ENCODE results near the gene DENND1A. TPM values are rescaled to one million over a fixed set of nuclear protein-coding genes. Genes with fewer than 3 reads are reported as not detected.

Gene DENND1A
- total RNA-seq, 4 donors from 2014 or later = 19.2 to 26.9 (median 24.0) TPM

GRCh38 chr9:123537809-123538208 lies 392.1 kb downstream of the DENND1A start:
- intact Hi-C loops (cut with DNase I) = no loop called here
- Histone ChIP-seq H3K27ac (replicated peaks in 1 of 4) (no peak overlapping the region), H3K27me3 (no peaks in the 10 kb centered on the region), H3K4me1 (peaks cover 7 to 21% (median 20%) of the 10 kb centered on the region in 4 donors), H3K4me3 (no peak overlapping the region), H3K9me3 (no peaks in the 10 kb centered on the region), H3K36me3 (no peaks in the 10 kb centered on the region)
- no peak for TF ChIP-seq POLR2AphosphoS5 (IDR thresholded peaks at IDR 0.05)
- TF ChIP-seq POLR2A (IDR thresholded peaks at IDR 0.05; ENCODE audit: low read depth) = no peak
- TF ChIP-seq EP300 (IDR thresholded peaks at IDR 0.05) = no peak
- TF ChIP-seq CTCF (IDR thresholded peaks at IDR 0.05) = no peak
- DNase-seq (ENCODE audit: extremely low spot score) = no peak
- 85% methylated on average over 3 of the region's 3 CpGs for WGBS

DNA sequence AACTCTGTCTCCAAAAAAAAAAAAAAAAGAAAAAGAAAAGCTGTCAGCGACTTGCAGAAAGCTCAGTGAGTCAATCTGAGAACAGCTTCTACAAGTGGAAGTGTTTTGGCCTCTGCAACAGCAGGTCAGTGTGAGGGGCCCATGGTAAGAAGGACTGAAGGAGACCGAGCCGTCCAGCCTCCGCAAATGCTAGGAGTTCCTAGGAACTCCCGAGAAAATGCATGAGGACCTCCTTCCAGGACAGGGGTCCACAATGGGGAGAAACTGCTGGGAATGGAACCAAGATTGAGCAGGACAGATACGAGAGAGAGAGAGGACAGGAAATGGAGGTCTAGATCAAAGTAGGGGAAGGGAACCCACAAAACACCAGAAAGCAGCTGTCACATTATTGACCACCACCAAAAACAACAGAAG lies 393.5 kb downstream of the DENND1A start:
- H3K4me3 ChIP-seq = no peak overlapping the region
- 94% methylated on average over 6 of the region's 6 CpGs for WGBS
- intact Hi-C loops (cut with DNase I) = no loop called here
- no peak for DNase-seq (ENCODE audit: extremely low spot score)
- TF ChIP-seq EP300 (IDR thresholded peaks at IDR 0.05) (no peak), POLR2A (IDR thresholded peaks at IDR 0.05; ENCODE audit: low read depth) (no peak), CTCF (IDR thresholded peaks at IDR 0.05) (no peak), POLR2AphosphoS5 (IDR thresholded peaks at IDR 0.05) (no peak)
- no peak overlapping the region for H3K27ac ChIP-seq (replicated peaks in 1 of 4)
- no peaks in the 10 kb centered on the region for H3K9me3 ChIP-seq
- H3K27me3 ChIP-seq = no peaks in the 10 kb centered on the region
- no peaks in the 10 kb centered on the region for H3K36me3 ChIP-seq
- peaks cover 4 to 14% (median 13%) of the 10 kb centered on the region in 4 donors for H3K4me1 ChIP-seq

DNA sequence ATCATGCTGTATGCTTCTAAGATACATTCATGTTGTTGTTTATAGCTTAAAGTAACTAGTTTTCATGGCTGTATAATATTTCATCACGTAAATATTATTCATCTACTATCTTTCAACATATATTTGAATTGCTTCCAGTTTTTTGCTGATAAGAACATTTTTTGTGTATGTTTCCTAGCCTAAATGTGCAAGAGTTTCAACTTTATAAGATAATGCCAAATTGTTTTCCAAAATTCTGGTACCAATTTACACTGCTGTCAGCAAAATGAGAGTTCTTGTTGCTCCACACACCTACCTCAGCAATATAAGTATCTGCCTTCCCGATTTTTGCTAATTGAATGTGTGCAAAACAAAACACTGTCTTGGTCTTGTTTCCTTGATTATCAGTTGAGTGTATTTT lies 395.6 kb downstream of the DENND1A start:
- H3K36me3 ChIP-seq = no peaks in the 10 kb centered on the region
- no peaks in the 10 kb centered on the region for H3K27me3 ChIP-seq
- H3K4me1 ChIP-seq = no peaks in the 10 kb centered on the region
- peaks cover 0 to 7% (median 0%) of the 10 kb centered on the region in 4 donors for H3K9me3 ChIP-seq
- 97% methylated on average over 2 of the region's 2 CpGs for WGBS
- no peak overlapping the region for H3K4me3 ChIP-seq
- TF ChIP-seq POLR2AphosphoS5 (IDR thresholded peaks at IDR 0.05) (no peak), CTCF (IDR thresholded peaks at IDR 0.05) (no peak), POLR2A (IDR thresholded peaks at IDR 0.05; ENCODE audit: low read depth) (no peak), EP300 (IDR thresholded peaks at IDR 0.05) (no peak)
- H3K27ac ChIP-seq (replicated peaks in 1 of 4) = no peak overlapping the region
- DNase-seq (ENCODE audit: extremely low spot score) = no peak
- intact Hi-C loops (cut with DNase I) = no loop called here

GRCh38 chr9:123530244-123530643 lies 399.7 kb downstream of the DENND1A start:
- DNase-seq (ENCODE audit: extremely low spot score) = no peak
- H3K4me1 ChIP-seq = no peaks in the 10 kb centered on the region

More at GRCh38 chr9:123530244-123530643, 399.7 kb downstream of the DENND1A start:
- Histone ChIP-seq H3K36me3 (no peaks in the 10 kb centered on the region), H3K9me3 (peaks cover 0 to 7% (median 0%) of the 10 kb centered on the region in 4 donors), H3K4me3 (no peak overlapping the region), H3K27ac (replicated peaks in 1 of 4) (no peak overlapping the region), H3K27me3 (no peaks in the 10 kb centered on the region)
- 73% methylated on average over 4 of the region's 4 CpGs for WGBS
- TF ChIP-seq POLR2AphosphoS5 (IDR thresholded peaks at IDR 0.05) = no peak
- TF ChIP-seq CTCF (IDR thresholded peaks at IDR 0.05) = no peak
- no peak for TF ChIP-seq POLR2A (IDR thresholded peaks at IDR 0.05; ENCODE audit: low read depth)
- intact Hi-C loops (cut with DNase I) = no loop called here
